Activated CD8-positive, alpha-beta memory T cell treated with anti-CD3 and anti-CD28 coated beads, Interleukin-2, amount 50 U/mL, for 24 hours (primary cell): Measurements from ENCODE around the gene NELL1.

Source experiments
- DNase-seq: peaks from one replicate; pipeline ENCODE4 v3.0.0-alpha.2; 2020; ENCODE audit errors: extremely low read depth

NELL1 gene

DNA sequence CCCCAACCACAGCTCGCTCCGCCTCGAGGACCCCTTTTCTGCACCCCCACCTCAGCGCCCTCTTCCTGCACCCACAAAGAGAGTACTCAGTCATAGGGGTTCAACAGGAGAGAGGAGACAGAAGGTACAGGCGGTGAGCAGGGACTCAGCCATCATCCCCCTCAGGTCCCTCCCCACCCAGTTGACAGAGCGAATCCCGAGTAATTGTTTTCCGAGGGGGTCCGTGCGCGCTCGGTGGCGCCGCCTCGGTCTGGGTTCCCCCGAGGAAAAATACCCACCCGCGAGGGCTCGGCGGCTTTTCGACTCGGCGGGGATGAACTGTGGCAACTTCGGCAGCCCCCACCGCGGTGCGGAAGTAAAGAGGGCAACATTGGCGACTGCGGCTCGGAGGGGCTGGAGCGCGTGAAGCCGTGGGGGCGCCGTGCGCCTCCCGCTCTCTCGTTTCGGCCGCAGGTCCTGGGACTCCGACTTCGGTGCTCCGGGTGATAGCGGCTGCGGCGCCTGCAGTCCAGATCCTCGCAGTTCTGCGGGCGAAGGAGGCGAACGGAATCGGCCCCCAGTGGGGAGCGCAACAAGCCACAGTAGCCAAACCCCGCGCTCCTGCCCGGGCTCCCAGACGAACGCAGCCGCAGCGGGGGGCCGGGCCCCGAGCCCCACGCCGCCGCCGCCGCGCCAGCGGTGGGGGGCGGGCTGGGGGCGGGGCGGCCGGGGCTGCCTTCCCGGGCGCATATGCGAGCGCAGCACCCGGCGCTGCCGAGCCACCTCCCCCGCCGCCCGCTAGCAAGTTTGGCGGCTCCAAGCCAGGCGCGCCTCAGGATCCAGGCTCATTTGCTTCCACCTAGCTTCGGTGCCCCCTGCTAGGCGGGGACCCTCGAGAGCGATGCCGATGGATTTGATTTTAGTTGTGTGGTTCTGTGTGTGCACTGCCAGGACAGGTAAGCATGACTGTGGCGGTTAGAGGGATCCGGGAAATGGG lies at the start of gene NELL1:
Gene NELL1 (plus strand): TSS at position 743 of the 976 bp plus-strand sequence.
- no peak for DNase-seq

- DNase-seq, result no peak
These were observed 48.4 kb upstream of the NELL1 start for GRCh38 chr11:20620988-20621387.

DNA sequence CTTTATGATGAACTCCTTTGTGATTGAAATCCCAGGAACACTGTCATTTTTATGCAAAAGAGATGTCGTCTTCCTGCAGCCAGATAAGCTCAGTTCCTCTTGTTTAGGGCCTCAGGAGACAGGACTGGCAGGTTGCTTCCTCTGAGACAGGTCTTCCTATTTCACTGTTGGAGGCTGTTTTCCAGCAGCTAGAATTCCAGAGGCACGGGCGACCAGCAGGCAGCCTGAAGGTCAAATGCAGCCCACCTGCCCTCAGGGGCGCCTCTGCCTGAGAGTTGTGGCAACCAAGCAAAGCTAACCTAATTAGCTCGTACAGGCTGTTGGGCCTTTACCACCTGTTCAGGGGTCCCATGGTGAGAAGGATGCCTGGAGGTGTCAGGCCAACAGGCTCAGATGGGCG lies 47.7 kb upstream of the NELL1 start:
- no peak for DNase-seq

GRCh38 chr11:20623252-20623651 lies 46.1 kb upstream of the NELL1 start:
- DNase-seq, result no peak

DNA sequence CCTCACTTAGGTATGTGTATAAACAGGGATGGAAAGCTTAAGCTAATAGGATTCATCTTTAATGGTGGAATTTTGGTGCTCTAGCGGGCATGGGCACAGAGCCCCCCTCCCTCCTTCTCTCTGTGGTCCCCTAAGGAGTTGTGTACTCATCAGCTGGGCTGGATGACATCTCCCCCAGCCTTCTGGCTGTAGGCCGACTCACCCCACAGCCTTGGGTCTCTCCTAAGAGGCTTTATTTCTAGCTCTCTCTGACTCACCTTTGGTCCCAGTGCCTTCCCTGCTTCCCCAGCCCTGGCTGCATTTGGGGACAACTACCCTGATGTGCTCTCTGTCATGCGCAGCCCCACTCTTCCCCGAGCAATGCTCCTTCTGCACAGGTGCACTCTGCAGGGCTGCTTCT lies 43.1 kb upstream of the NELL1 start:
- no peak for DNase-seq

DNA sequence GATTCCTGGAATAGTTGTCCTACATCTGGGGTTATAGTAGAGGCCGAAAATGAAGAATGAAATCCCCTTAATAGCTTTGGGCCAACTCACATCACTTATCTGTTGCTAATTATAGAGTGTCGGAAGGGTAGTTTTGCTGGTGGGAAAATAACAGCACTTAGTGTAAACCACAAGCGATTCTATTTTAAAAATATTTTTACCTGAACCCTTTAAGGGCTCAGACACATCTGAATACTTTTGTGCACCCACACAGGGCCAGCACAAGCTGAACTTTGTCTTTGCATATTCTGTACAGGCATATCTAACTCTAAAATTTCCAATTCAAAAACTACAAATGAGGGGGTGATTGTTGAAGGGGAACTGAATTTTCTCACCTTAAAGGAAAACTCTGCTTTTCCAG lies 42.4 kb upstream of the NELL1 start:
- no peak for DNase-seq

- no peak for DNase-seq
These were observed 41.7 kb upstream of the NELL1 start for GRCh38 chr11:20627701-20628100.

- DNase-seq, result no peak
These were observed 37.7 kb upstream of the NELL1 start for GRCh38 chr11:20631519-20632168.

DNA sequence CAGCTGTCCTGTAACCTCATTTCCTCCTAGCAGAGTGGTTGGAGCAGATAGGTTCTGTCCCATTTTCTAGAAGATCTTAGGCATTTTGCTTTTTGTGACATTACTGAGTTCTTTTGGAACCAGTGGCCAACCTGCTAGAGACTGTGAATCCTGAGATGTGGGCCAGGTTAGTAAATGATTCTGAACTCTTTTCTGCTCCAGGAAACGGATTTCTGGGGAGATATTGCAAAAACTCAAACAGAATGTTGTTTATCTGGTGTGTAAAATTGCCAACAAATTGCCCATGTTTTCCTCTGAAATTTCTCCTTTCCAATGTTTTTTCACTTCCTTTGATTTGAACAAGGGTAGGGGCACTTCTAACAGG lies 37.2 kb upstream of the NELL1 start:
- DNase-seq, result no peak

GRCh38 chr11:20634044-20634443 lies 35.3 kb upstream of the NELL1 start:
- DNase-seq, result no peak

- DNase-seq, result no peak
These were observed 34.6 kb upstream of the NELL1 start for GRCh38 chr11:20634781-20635180.

GRCh38 chr11:20638074-20638473 lies 31.3 kb upstream of the NELL1 start:
- DNase-seq, result no peak

GRCh38 chr11:20639688-20640087 lies 29.7 kb upstream of the NELL1 start:
- DNase-seq, result no peak

GRCh38 chr11:20640401-20640800 lies 29.0 kb upstream of the NELL1 start:
- no peak for DNase-seq

- no peak for DNase-seq
These were observed 25.0 kb upstream of the NELL1 start for GRCh38 chr11:20644360-20644759.

DNA sequence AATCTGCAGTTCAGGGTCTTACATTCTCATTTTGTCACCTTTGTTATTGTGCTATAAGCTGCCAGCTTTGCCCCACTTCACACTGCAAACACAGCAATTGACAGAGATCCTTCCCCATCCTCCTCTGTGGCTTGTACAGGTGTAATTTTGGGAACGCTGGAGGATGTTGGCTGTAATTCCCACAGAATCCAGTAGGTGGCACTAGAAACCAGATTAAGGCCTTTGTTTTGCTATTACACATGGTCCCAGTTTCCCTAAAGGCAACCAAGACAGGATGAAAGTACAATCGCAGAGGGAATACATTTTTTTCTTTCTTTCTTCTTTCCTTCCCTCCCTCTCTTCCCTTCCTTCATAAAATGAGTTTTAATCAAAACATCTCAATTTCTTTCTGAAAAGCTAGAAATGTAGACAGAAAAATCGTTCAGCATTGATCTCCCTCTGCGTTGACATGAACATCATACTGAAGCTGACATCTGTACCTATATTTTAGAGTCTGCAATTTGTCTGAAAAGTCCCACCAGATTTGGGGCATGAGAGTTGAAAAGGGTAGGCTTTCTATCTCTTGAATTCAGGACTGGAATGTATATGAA lies 21.3 kb upstream of the NELL1 start:
- DNase-seq, result peak; percentile 2

GRCh38 chr11:20652150-20652806 lies 17.1 kb upstream of the NELL1 start:
- DNase-seq, result no peak

GRCh38 chr11:20654038-20654437 lies 15.3 kb upstream of the NELL1 start:
- DNase-seq, result no peak

DNA sequence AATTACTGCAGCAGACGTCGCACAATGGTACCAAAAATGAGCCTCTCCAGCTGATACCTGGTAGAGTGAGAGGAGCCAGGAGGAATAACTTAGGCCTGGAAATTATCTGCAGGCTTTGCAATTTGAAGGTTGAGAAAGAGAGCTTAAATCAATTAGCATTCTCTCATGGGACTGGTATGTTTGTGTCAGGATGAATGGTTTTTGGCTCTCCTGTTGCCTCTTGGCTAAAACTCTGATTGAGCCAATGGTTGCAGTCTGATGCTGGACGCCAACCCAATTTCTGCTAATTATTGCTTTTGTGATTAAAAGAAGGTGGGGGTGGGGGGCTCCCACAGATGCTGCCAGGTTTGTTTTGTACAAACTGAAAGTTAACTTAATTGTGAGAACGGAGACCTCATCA lies 12.5 kb upstream of the NELL1 start:
- no peak for DNase-seq

- no peak for DNase-seq
These were observed 11.3 kb upstream of the NELL1 start for GRCh38 chr11:20658135-20658534.

DNA sequence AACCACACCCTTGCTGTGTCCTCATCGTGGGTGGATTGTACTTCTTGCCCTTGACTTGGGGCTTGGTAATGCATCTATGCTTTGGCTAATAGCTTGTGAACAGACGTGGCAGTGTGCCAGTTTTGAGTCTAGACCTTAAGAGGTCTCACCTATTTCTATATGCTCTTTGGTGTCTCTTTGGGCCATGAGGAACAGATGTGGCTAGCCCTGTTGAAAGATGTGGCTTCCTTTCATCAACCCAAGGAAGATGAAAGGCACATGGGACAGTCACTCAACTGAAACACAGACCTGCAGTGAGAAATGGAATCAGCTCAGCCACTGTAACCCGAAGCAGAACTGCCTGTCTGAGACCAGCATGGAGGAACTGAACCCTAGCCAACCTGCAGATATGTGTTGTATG lies 7.9 kb upstream of the NELL1 start:
- no peak for DNase-seq

DNA sequence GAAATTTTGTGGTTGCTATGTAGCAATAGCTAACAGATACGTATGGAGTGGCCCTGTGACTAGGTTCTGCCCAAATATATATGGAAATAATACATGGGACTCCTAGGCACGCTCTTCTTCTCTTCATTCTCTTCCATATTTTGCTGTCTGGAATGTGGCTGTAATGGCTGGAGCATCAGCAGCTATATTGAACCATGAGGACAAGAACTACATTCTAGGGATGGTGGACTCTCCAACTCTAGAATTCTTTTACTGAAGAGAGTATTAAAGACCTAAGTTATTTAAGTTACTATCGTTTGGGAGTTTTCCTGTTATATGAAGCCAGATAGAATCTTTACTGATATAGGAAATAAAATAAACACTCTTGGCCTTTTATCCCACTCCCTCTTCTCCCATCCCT lies 7.5 kb upstream of the NELL1 start:
- no peak for DNase-seq
